GM23338 (cell line): ENCODE data around the gene CEP68. TPM values are rescaled to one million over a fixed set of nuclear protein-coding genes. Genes with fewer than 3 reads are reported as not detected.

Experiments used
- ATAC-seq: fragments of 200-7000 bp; cut with Tn5 transposase; 3 replicates; pipeline ENCODE4 v1.9.1; 2020
- DNase-seq: peaks from one replicate; pipeline ENCODE4 v3.0.0-alpha.2; 2015; ENCODE audit warnings: low spot score
- H2AFZ ChIP-seq: fragments of 200-600 bp; sonication (generic); 2 replicates; pipeline ENCODE4 v1.8.0; 2016; ENCODE audit warnings: antibody characterized with exemption, mild to moderate bottlenecking, moderate library complexity
- H3F3A ChIP-seq: fragments of 200-600 bp; sonication (generic); replicated peaks from 2 replicates; pipeline ENCODE4 v1.8.0; 2017; ENCODE audit warnings: antibody characterized with exemption, mixed run types, low read depth
- H3K27ac ChIP-seq: fragments of 200-600 bp; sonication (generic); 2 replicates; pipeline ENCODE4 v1.6.1; 2016; ENCODE audit warnings: low read depth
- H3K27me3 ChIP-seq: fragments of 200-600 bp; sonication (generic); 2 replicates; pipeline ENCODE4 v1.8.0; 2016; ENCODE audit warnings: mild to moderate bottlenecking, mixed run types, moderate library complexity; ENCODE audit not compliant: insufficient read depth
- H3K36me3 ChIP-seq: fragments of 200-600 bp; sonication (generic); 2 replicates; pipeline ENCODE4 v1.8.0; 2016; ENCODE audit warnings: mild to moderate bottlenecking; ENCODE audit not compliant: insufficient read depth
- H3K4me1 ChIP-seq: fragments of 200-600 bp; sonication (generic); 2 replicates; pipeline ENCODE4 v1.8.0; 2016; ENCODE audit warnings: mild to moderate bottlenecking, moderate library complexity; ENCODE audit not compliant: insufficient read depth
- H3K4me2 ChIP-seq: fragments of 200-600 bp; sonication (generic); 2 replicates; pipeline ENCODE4 v1.7.1; 2017; ENCODE audit warnings: mixed run types
- H3K4me3 ChIP-seq: fragments of 200-600 bp; sonication (generic); 2 replicates; pipeline ENCODE4 v1.6.1; 2016; ENCODE audit warnings: mixed run types
- H3K79me2 ChIP-seq: fragments of 200-600 bp; sonication (generic); replicated peaks from 2 replicates; pipeline ENCODE4 v1.8.0; 2017; ENCODE audit warnings: mild to moderate bottlenecking; ENCODE audit not compliant: insufficient read depth
- H3K9me2 ChIP-seq: fragments of 200-600 bp; sonication (generic); 2 replicates; pipeline ENCODE4 v1.8.0; 2017; ENCODE audit not compliant: insufficient read depth
- H4K20me1 ChIP-seq: fragments of 200-600 bp; sonication (generic); replicated peaks from 2 replicates; pipeline ENCODE4 v1.8.0; 2017; ENCODE audit warnings: mild to moderate bottlenecking; ENCODE audit not compliant: insufficient read depth
- H3K27ac Mint-ChIP-seq: 2 replicates; pipeline ENCODE4 v1.8.0; 2020; ENCODE audit warnings: inconsistent platforms, mild to moderate bottlenecking, moderate library complexity, mixed read lengths
- H3K27me3 Mint-ChIP-seq: 3 replicates; pipeline ENCODE4 v1.8.0; 2022; ENCODE audit warnings: low read depth, mild to moderate bottlenecking, moderate library complexity, mixed read lengths, inconsistent platforms; ENCODE audit not compliant: insufficient read depth, poor library complexity
- H3K36me3 Mint-ChIP-seq: 3 replicates; pipeline ENCODE4 v1.8.0; 2021; ENCODE audit warnings: low read depth, mild to moderate bottlenecking, inconsistent platforms, moderate library complexity, mixed read lengths
- H3K4me1 Mint-ChIP-seq: 3 replicates; pipeline ENCODE4 v1.8.0; 2020; ENCODE audit warnings: mild to moderate bottlenecking, inconsistent platforms, mixed read lengths
- H3K4me3 Mint-ChIP-seq: 3 replicates; pipeline ENCODE4 v1.8.0; 2021; ENCODE audit warnings: moderate library complexity, mild to moderate bottlenecking, inconsistent platforms, mixed read lengths
- H3K9me3 Mint-ChIP-seq: 3 replicates; pipeline ENCODE4 v1.8.0; 2020; ENCODE audit warnings: moderate library complexity, mild to moderate bottlenecking, inconsistent platforms, mixed read lengths
- EZH2 ChIP-seq: fragments of 200-600 bp; sonication (generic); IDR thresholded peaks from one replicate; pipeline ENCODE4 v1.8.0; 2017; ENCODE audit warnings: antibody characterized with exemption, mild to moderate bottlenecking, low read depth; ENCODE audit not compliant: unreplicated experiment
- EZH2phosphoT487 ChIP-seq: fragments of 200-600 bp; sonication (generic); IDR thresholded peaks from one replicate; pipeline ENCODE4 v1.8.1; 2018; ENCODE audit warnings: antibody characterized with exemption; ENCODE audit not compliant: unreplicated experiment
- JUNB ChIP-seq: IDR thresholded peaks from one replicate; pipeline ENCODE4 v1.6.1; 2016; ENCODE audit warnings: antibody characterized with exemption; ENCODE audit not compliant: unreplicated experiment
- POLR2AphosphoS5 ChIP-seq: IDR thresholded peaks from 2 replicates; pipeline ENCODE4 v1.6.1; 2016; ENCODE audit warnings: antibody characterized with exemption, low read depth
- STAT1 ChIP-seq: IDR thresholded peaks from one replicate; pipeline ENCODE4 v1.6.1; 2016; ENCODE audit warnings: antibody characterized with exemption; ENCODE audit not compliant: unreplicated experiment
- ZNF114 ChIP-seq: fragments of 250-450 bp; sonication (Bioruptor Pico); IDR thresholded peaks from 2 replicates; pipeline ENCODE4 v1.5.0; 2020; ENCODE audit warnings: mild to moderate bottlenecking, moderate library complexity
- polyA plus RNA-seq: library from polyadenylated mRNA; unstranded; fragments of >200 nt; fragmentation: Nextera tagmentation; extraction: Ambion mirVana; gene quantifications from 2 replicates; pipeline ENCODE4 v1.2.1, GENCODE V29; 2016
- total RNA-seq: library from RNA; depleted of rRNA; stranded (reverse); fragments of >200 nt; shearing (Covaris generic); gene quantifications from 2 replicates; pipeline ENCODE4 v1.2.3, GENCODE V29; 2014
- TF ChIP-seq, protein P1 (sequence below): fragments of 250-450 bp; sonication (Bioruptor Pico); IDR thresholded peaks from 2 replicates; pipeline ENCODE4 v1.5.0; 2020; ENCODE audit warnings: mild to moderate bottlenecking, moderate library complexity
- TF ChIP-seq, protein P2 (sequence below), 2 experiments: fragments of 200-600 bp in 1 of 2; sonication (generic) in 1 of 2; conservative IDR thresholded peaks; 2 replicates each; pipeline versions ENCODE4 v1.5.1 to v1.6.1; 2016 to 2017; ENCODE audit warnings: antibody characterized with exemption in 2 of 2, low read depth in 2 of 2, mild to moderate bottlenecking in 2 of 2, moderate library complexity in 1 of 2
- TF ChIP-seq, protein P3 (sequence below): IDR thresholded peaks from one replicate; pipeline ENCODE4 v1.6.1; 2018; ENCODE audit warnings: antibody characterized with exemption; ENCODE audit not compliant: unreplicated experiment

The CEP68 gene
- total and polyA plus RNA-seq, 2 experiments from 2014 or later, result 13.0 to 24.4 TPM

DNA sequence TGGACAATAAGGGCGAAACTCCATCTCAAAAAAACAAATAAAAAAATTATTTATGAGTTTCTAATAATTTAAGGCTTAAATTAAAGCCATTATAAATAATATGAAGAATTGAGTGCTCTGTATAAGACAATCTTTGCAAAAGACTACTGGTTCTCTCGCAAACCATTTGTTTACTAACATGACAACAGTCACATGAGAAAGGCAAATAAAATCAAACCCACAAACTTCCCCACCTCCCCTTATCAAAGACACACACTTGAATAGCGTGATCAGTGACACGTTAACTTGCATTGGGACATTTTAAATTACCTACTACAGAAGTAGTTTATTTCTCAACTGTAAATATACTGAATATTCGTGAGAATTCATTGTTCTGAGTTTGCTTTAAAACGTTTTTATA is 52.6 kb downstream of the CEP68 start:
- H4K20me1 ChIP-seq, result peaks cover 40% of the 10 kb centered on the region
- H3K27ac Mint-ChIP-seq, result no peak overlapping the region
- H3K36me3 ChIP-seq, result no peaks in the 10 kb centered on the region
- H3K27me3 Mint-ChIP-seq, result peaks cover 3% of the 10 kb centered on the region
- H2AFZ ChIP-seq, result no peak overlapping the region
- no peaks in the 10 kb centered on the region for H3F3A ChIP-seq
- H3K4me3 ChIP-seq, result no peak overlapping the region
- no peak for DNase-seq
- H3K9me2 ChIP-seq, result no peaks in the 10 kb centered on the region
- H3K27me3 ChIP-seq, result no peaks in the 10 kb centered on the region
- H3K79me2 ChIP-seq, result peaks cover 97% of the 10 kb centered on the region
- peaks cover 9% of the 10 kb centered on the region; the same call in 2 of the 3 replicates for H3K36me3 Mint-ChIP-seq
- peaks cover 2% of the 10 kb centered on the region; the same call in 1 of the 3 replicates for H3K4me1 Mint-ChIP-seq
- H3K4me3 Mint-ChIP-seq, result no peak overlapping the region
- no peak for TF ChIP-seq ZNF114 (CRISPR knock-in tag)
- H3K4me2 ChIP-seq, result no peak overlapping the region
- H3K4me1 ChIP-seq, result no peaks in the 10 kb centered on the region; the same call in 1 of the 2 replicates
- ATAC-seq, result no peak
- H3K9me3 Mint-ChIP-seq, result no peaks in the 10 kb centered on the region; the same call in 2 of the 3 replicates
- no peak overlapping the region for H3K27ac ChIP-seq

DNA sequence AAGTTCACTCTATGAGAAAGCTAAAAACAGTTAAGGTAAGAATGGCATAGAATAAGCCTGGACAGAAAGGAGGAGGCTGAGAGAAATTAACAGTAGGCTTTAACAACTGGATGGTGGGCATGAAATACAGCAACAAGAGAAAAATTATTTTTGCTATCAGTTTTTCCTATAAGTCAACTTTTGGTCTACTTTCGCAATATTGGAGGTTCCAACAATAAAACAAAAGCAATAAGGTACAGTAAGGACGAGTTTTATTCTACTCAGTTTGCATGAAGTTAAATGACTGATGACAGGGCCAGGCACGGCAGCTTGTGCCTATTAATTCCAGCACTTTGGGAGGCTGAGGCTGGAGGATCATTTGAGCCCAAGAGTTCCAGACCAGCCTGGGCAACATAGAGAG is 56.4 kb downstream of the CEP68 start:
- Histone ChIP-seq H4K20me1 (peaks cover 54% of the 10 kb centered on the region), H3K9me2 (no peaks in the 10 kb centered on the region)
- H3K27ac Mint-ChIP-seq, result no peak overlapping the region
- TF ChIP-seq POLR2AphosphoS5, result no peak
- TF ChIP-seq EZH2phosphoT487, result no peak
- TF ChIP-seq JUNB, result no peak
- no peak for TF ChIP-seq EZH2
- TF ChIP-seq, protein P1, sequence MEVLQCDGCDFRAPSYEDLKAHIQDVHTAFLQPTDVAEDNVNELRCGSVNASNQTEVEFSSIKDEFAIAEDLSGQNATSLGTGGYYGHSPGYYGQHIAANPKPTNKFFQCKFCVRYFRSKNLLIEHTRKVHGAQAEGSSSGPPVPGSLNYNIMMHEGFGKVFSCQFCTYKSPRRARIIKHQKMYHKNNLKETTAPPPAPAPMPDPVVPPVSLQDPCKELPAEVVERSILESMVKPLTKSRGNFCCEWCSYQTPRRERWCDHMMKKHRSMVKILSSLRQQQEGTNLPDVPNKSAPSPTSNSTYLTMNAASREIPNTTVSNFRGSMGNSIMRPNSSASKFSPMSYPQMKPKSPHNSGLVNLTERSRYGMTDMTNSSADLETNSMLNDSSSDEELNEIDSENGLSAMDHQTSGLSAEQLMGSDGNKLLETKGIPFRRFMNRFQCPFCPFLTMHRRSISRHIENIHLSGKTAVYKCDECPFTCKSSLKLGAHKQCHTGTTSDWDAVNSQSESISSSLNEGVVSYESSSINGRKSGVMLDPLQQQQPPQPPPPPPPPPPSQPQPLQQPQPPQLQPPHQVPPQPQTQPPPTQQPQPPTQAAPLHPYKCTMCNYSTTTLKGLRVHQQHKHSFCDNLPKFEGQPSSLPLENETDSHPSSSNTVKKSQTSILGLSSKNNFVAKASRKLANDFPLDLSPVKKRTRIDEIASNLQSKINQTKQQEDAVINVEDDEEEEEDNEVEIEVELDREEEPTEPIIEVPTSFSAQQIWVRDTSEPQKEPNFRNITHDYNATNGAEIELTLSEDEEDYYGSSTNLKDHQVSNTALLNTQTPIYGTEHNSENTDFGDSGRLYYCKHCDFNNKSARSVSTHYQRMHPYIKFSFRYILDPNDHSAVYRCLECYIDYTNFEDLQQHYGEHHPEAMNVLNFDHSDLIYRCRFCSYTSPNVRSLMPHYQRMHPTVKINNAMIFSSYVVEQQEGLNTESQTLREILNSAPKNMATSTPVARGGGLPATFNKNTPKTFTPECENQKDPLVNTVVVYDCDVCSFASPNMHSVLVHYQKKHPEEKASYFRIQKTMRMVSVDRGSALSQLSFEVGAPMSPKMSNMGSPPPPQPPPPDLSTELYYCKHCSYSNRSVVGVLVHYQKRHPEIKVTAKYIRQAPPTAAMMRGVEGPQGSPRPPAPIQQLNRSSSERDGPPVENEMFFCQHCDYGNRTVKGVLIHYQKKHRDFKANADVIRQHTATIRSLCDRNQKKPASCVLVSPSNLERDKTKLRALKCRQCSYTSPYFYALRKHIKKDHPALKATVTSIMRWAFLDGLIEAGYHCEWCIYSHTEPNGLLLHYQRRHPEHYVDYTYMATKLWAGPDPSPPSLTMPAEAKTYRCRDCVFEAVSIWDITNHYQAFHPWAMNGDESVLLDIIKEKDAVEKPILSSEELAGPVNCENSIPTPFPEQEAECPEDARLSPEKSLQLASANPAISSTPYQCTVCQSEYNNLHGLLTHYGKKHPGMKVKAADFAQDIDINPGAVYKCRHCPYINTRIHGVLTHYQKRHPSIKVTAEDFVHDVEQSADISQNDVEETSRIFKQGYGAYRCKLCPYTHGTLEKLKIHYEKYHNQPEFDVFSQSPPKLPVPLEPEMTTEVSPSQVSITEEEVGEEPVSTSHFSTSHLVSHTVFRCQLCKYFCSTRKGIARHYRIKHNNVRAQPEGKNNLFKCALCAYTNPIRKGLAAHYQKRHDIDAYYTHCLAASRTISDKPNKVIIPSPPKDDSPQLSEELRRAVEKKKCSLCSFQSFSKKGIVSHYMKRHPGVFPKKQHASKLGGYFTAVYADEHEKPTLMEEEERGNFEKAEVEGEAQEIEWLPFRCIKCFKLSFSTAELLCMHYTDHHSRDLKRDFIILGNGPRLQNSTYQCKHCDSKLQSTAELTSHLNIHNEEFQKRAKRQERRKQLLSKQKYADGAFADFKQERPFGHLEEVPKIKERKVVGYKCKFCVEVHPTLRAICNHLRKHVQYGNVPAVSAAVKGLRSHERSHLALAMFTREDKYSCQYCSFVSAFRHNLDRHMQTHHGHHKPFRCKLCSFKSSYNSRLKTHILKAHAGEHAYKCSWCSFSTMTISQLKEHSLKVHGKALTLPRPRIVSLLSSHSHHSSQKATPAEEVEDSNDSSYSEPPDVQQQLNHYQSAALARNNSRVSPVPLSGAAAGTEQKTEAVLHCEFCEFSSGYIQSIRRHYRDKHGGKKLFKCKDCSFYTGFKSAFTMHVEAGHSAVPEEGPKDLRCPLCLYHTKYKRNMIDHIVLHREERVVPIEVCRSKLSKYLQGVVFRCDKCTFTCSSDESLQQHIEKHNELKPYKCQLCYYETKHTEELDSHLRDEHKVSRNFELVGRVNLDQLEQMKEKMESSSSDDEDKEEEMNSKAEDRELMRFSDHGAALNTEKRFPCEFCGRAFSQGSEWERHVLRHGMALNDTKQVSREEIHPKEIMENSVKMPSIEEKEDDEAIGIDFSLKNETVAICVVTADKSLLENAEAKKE, result no peak
- TF ChIP-seq, protein P2, sequence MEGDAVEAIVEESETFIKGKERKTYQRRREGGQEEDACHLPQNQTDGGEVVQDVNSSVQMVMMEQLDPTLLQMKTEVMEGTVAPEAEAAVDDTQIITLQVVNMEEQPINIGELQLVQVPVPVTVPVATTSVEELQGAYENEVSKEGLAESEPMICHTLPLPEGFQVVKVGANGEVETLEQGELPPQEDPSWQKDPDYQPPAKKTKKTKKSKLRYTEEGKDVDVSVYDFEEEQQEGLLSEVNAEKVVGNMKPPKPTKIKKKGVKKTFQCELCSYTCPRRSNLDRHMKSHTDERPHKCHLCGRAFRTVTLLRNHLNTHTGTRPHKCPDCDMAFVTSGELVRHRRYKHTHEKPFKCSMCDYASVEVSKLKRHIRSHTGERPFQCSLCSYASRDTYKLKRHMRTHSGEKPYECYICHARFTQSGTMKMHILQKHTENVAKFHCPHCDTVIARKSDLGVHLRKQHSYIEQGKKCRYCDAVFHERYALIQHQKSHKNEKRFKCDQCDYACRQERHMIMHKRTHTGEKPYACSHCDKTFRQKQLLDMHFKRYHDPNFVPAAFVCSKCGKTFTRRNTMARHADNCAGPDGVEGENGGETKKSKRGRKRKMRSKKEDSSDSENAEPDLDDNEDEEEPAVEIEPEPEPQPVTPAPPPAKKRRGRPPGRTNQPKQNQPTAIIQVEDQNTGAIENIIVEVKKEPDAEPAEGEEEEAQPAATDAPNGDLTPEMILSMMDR (conservative IDR thresholded peaks at IDR 0.05; ENCODE audit: low read depth in 2 of 2), result no peak
- TF ChIP-seq, protein P3, sequence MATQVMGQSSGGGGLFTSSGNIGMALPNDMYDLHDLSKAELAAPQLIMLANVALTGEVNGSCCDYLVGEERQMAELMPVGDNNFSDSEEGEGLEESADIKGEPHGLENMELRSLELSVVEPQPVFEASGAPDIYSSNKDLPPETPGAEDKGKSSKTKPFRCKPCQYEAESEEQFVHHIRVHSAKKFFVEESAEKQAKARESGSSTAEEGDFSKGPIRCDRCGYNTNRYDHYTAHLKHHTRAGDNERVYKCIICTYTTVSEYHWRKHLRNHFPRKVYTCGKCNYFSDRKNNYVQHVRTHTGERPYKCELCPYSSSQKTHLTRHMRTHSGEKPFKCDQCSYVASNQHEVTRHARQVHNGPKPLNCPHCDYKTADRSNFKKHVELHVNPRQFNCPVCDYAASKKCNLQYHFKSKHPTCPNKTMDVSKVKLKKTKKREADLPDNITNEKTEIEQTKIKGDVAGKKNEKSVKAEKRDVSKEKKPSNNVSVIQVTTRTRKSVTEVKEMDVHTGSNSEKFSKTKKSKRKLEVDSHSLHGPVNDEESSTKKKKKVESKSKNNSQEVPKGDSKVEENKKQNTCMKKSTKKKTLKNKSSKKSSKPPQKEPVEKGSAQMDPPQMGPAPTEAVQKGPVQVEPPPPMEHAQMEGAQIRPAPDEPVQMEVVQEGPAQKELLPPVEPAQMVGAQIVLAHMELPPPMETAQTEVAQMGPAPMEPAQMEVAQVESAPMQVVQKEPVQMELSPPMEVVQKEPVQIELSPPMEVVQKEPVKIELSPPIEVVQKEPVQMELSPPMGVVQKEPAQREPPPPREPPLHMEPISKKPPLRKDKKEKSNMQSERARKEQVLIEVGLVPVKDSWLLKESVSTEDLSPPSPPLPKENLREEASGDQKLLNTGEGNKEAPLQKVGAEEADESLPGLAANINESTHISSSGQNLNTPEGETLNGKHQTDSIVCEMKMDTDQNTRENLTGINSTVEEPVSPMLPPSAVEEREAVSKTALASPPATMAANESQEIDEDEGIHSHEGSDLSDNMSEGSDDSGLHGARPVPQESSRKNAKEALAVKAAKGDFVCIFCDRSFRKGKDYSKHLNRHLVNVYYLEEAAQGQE, result no peak
- no peak for TF ChIP-seq STAT1

More for the DNA sequence above, 56.4 kb downstream of the CEP68 start:
- no peak overlapping the region for H3K4me3 ChIP-seq
- DNase-seq (no peak), ATAC-seq (no peak)
- peaks cover 100% of the 10 kb centered on the region for H3K79me2 ChIP-seq
- no peak overlapping the region for H2AFZ ChIP-seq
- no peak overlapping the region for H3K4me2 ChIP-seq
- H3K36me3 ChIP-seq, result no peaks in the 10 kb centered on the region
- Mint-ChIP-seq H3K4me1 (peaks cover 8% of the 10 kb centered on the region), H3K4me3 (no peak overlapping the region), H3K36me3 (peaks cover 6% of the 10 kb centered on the region; the same call in 1 of the 3 replicates), H3K9me3 (peaks cover 2% of the 10 kb centered on the region; the same call in 1 of the 3 replicates), H3K27me3 (peaks cover 3% of the 10 kb centered on the region)
- H3K27ac ChIP-seq, result no peak overlapping the region
- H3K27me3 ChIP-seq, result no peaks in the 10 kb centered on the region
- no peaks in the 10 kb centered on the region; the same call in 1 of the 2 replicates for H3K4me1 ChIP-seq
- H3F3A ChIP-seq, result no peaks in the 10 kb centered on the region
